Liver (tissue), 9 donors: Measurements from ENCODE around the gene IL20. TPM values are rescaled to one million over a fixed set of nuclear protein-coding genes. Genes with fewer than 3 reads are reported as not detected.

Experiments
- DNase-seq: peaks from one replicate; pipeline ENCODE4 v3.0.0-alpha.2; 2017; ENCODE audit warnings: low spot score
- H3K27ac ChIP-seq, 2 donors: one replicate each; pipeline ENCODE4 v1.7.0; 2013; ENCODE audit warnings: inconsistent platforms in 2 of 2, low read length in 2 of 2, control low read depth in 1 of 2, low read depth in 1 of 2, mild to moderate bottlenecking in 1 of 2
- H3K27me3 ChIP-seq, 4 donors: one replicate each; pipeline versions ENCODE4 v1.6.1 to v1.7.0; 2013; ENCODE audit warnings: low read length in 3 of 4, inconsistent platforms in 1 of 4, mild to moderate bottlenecking in 1 of 4, moderate library complexity in 1 of 4; ENCODE audit not compliant: control insufficient read depth in 4 of 4, insufficient read depth in 4 of 4
- H3K36me3 ChIP-seq, 4 donors: one replicate each; pipeline versions ENCODE4 v1.6.1 to v1.7.0; 2013; ENCODE audit warnings: low read length in 3 of 4, mild to moderate bottlenecking in 3 of 4, low read depth in 1 of 4, moderate library complexity in 1 of 4; ENCODE audit not compliant: control insufficient read depth in 4 of 4, insufficient read depth in 3 of 4
- H3K4me1 ChIP-seq, 4 donors: one replicate each; pipeline versions ENCODE4 v1.6.1 to v1.7.0; 2013; ENCODE audit warnings: low read length in 3 of 4, mild to moderate bottlenecking in 3 of 4, moderate library complexity in 1 of 4; ENCODE audit not compliant: control insufficient read depth in 4 of 4, insufficient read depth in 4 of 4
- H3K4me3 ChIP-seq, 3 donors: one replicate each; pipeline versions ENCODE4 v1.6.1 to v1.7.0; 2013; ENCODE audit warnings: low read length in 3 of 3, control low read depth in 1 of 3, low read depth in 1 of 3, mild to moderate bottlenecking in 1 of 3
- H3K9ac ChIP-seq, 2 donors: one replicate each; pipeline ENCODE4 v1.7.0; 2013; ENCODE audit warnings: low read length in 2 of 2, mild to moderate bottlenecking in 2 of 2, moderate library complexity in 2 of 2, control low read depth in 1 of 2, low read depth in 1 of 2
- H3K9me3 ChIP-seq, 4 donors: one replicate each; pipeline versions ENCODE4 v1.6.1 to v1.7.0; 2013; ENCODE audit warnings: low read length in 3 of 4; ENCODE audit not compliant: control insufficient read depth in 4 of 4
- EGR1 ChIP-seq, 2 donors: IDR thresholded peaks; 2 replicates each; pipeline ENCODE4 v1.6.1; 2016 to 2018; ENCODE audit warnings: antibody characterized with exemption in 2 of 2, low read depth in 2 of 2
- FOXA2 ChIP-seq: IDR thresholded peaks from 2 replicates; pipeline ENCODE4 v1.6.1; 2016; ENCODE audit warnings: antibody characterized with exemption
- HNF4A ChIP-seq, 2 donors: conservative IDR thresholded peaks; 2 replicates each; pipeline ENCODE4 v1.6.1; 2016; ENCODE audit warnings: antibody characterized with exemption in 2 of 2, mild to moderate bottlenecking in 2 of 2
- JUND ChIP-seq, 2 donors: IDR thresholded peaks; 2 replicates each; pipeline ENCODE4 v1.6.1; 2016; ENCODE audit warnings: antibody characterized with exemption in 2 of 2
- NR2F2 ChIP-seq: IDR thresholded peaks from 2 replicates; pipeline ENCODE4 v1.6.1; 2016; ENCODE audit warnings: antibody characterized with exemption
- RAD21 ChIP-seq, 2 donors: IDR thresholded peaks; 2 replicates each; pipeline ENCODE4 v1.6.1; 2016; ENCODE audit warnings: antibody characterized with exemption in 2 of 2, mild to moderate bottlenecking in 2 of 2
- RXRA ChIP-seq, 2 donors: IDR thresholded peaks; 2 replicates each; pipeline ENCODE4 v1.6.1; 2017 to 2018; ENCODE audit warnings: antibody characterized with exemption in 2 of 2, mild to moderate bottlenecking in 1 of 2
- SP1 ChIP-seq: IDR thresholded peaks from 2 replicates; pipeline ENCODE4 v1.6.1; 2018; ENCODE audit warnings: antibody characterized with exemption, mild to moderate bottlenecking
- TAF1 ChIP-seq: conservative IDR thresholded peaks from 2 replicates; pipeline ENCODE4 v1.6.1; 2016; ENCODE audit warnings: antibody characterized with exemption, mild to moderate bottlenecking
- WGBS: extraction: QIAGEN DNeasy Blood & Tissue Kit; methylation state at CpG from one replicate; pipeline ENCODE4 v1.1.7; 2013; 5-methylcytosine and 5-hydroxymethylcytosine counted together
- polyA plus RNA-seq, 2 donors: library from polyadenylated mRNA; stranded (reverse) in 1 of 2; unstranded in 1 of 2; fragments of 200-250 nt in 1 of 2; fragments of >200 nt in 1 of 2; fragmentation: Nextera tagmentation in 1 of 2; extraction: Ambion mirVana in 1 of 2; gene quantifications; one replicate each; pipeline versions ENCODE4 v1.2.1 to v1.2.3, GENCODE V29; 2013 to 2015
- total RNA-seq, 2 donors: library from RNA; depleted of rRNA; stranded (reverse); fragments of >200 nt; gene quantifications; one replicate each; pipeline ENCODE4 v1.2.3, GENCODE V29; 2014
- TF ChIP-seq, protein P1 (sequence below): fragments of 150-350 bp; IDR thresholded peaks from 2 replicates; pipeline ENCODE4 v1.5.1; 2017; ENCODE audit warnings: improper control_type of control experiment, low read depth, low read length; ENCODE audit not compliant: missing input control
- TF ChIP-seq, protein P2 (sequence below): IDR thresholded peaks from 2 replicates; pipeline ENCODE4 v1.6.1; 2016; ENCODE audit warnings: antibody characterized with exemption
- TF ChIP-seq, protein P3 (sequence below): IDR thresholded peaks from 2 replicates; pipeline ENCODE4 v1.6.1; 2016; ENCODE audit warnings: antibody characterized with exemption, mild to moderate bottlenecking
- TF ChIP-seq, protein P4 (sequence below): IDR thresholded peaks from 2 replicates; pipeline ENCODE4 v1.6.1; 2016; ENCODE audit warnings: antibody characterized with exemption
- donor health status: healthy.
- donor health status: healthy.
- donor health status: healthy.
- donor health status: healthy.
- donor health status: healthy.

Gene IL20
- total and polyA plus RNA-seq, 4 donors, result 0.17 TPM; not detected in 3

DNA sequence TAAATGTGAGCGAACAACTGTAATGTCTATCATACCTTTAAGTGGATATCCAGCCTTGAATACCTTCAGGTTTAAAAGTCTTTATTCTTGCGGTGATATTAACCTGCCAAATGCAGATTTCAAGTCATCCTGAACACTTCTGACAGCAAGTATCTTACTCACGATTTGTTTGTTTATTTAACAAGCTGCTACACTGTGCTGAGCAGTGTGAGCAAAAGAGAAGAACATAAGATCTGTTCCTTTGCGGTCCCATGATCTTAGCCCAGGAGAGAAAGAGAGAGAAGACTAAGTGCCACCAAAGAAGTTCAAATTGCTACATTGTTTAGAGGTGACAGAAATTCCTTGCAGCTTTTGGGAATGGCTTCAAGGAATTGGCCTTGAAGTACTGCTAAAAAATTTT lies 22.3 kb downstream of the IL20 start:
- no peak for TF ChIP-seq RAD21 (IDR thresholded peaks at IDR 0.05)
- TF ChIP-seq, protein P1, sequence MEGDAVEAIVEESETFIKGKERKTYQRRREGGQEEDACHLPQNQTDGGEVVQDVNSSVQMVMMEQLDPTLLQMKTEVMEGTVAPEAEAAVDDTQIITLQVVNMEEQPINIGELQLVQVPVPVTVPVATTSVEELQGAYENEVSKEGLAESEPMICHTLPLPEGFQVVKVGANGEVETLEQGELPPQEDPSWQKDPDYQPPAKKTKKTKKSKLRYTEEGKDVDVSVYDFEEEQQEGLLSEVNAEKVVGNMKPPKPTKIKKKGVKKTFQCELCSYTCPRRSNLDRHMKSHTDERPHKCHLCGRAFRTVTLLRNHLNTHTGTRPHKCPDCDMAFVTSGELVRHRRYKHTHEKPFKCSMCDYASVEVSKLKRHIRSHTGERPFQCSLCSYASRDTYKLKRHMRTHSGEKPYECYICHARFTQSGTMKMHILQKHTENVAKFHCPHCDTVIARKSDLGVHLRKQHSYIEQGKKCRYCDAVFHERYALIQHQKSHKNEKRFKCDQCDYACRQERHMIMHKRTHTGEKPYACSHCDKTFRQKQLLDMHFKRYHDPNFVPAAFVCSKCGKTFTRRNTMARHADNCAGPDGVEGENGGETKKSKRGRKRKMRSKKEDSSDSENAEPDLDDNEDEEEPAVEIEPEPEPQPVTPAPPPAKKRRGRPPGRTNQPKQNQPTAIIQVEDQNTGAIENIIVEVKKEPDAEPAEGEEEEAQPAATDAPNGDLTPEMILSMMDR, result no peak
- TF ChIP-seq NR2F2, result no peak
- TF ChIP-seq TAF1, result no peak
- TF ChIP-seq JUND (IDR thresholded peaks at IDR 0.05), result no peak
- no peak for TF ChIP-seq HNF4A (conservative IDR thresholded peaks at IDR 0.05)
- Histone ChIP-seq H3K4me3 (no peak overlapping the region), H3K9me3 (no peaks in the 10 kb centered on the region), H3K4me1 (peaks cover 4 to 12% (median 12%) of the 10 kb centered on the region in 4 donors), H3K27ac (no peak overlapping the region), H3K9ac (no peak overlapping the region), H3K36me3 (no peaks in the 10 kb centered on the region), H3K27me3 (no peaks in the 10 kb centered on the region)
- 80% methylated on average over 4 of the region's 4 CpGs for WGBS
- no peak for DNase-seq

DNA sequence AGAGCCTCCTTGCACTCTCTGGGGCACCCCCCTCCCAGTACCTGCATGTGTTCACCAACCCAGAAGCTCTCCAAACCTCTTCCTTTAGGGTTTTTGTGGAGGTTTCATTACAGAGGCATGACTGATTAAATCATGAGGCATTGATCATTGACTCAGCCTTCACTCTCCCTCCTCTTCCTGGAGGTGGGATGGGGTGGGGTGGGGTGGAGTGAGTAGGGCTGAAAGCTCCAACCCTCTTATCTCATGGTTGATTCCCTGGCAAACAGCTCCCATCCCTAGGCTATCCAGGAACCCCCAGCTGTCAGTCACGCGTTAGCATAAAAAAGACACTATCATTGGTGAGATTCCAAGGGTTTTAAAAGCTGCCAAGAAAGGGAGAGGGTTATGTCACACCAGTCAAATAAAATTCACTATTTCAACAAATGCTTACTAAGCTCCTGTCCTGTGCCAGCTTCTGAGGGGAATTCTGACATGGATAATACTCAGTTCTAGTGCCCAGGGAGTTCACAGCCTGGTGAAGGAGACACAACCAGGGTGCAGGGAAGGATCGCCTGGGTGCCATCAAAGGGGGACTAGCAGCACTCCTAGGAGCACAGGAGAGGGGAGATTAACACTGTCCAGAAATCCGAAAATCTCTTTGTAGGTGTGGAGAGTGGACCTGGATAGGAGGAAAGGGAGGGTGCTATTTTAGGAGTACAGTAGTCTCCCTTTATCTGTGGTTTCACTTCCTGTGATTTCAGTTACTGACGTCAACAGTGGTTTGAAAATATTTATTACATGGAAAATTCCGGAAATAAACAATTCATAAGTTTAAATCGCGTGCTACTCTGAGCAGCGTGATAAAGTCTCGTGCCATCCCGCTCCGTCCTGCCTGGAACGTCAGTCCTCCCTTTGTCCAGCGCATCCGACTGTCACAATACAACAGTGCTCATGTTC lies 25.0 kb downstream of the IL20 start:
- Histone ChIP-seq H3K4me1 (peaks cover 4 to 12% (median 12%) of the 10 kb centered on the region in 4 donors), H3K9me3 (no peaks in the 10 kb centered on the region), H3K27me3 (no peaks in the 10 kb centered on the region), H3K9ac (no peak overlapping the region), H3K4me3 (no peak overlapping the region), H3K36me3 (no peaks in the 10 kb centered on the region), H3K27ac (peak overlapping the region; percentile 38 to 77)
- no peak for DNase-seq
- TF ChIP-seq HNF4A (conservative IDR thresholded peaks at IDR 0.05) (peak in 1 of 2 donors; percentile 20), RXRA (IDR thresholded peaks at IDR 0.05) (peak in 1 of 2 donors; percentile 39), FOXA2 (no peak)
- TF ChIP-seq, protein P2, sequence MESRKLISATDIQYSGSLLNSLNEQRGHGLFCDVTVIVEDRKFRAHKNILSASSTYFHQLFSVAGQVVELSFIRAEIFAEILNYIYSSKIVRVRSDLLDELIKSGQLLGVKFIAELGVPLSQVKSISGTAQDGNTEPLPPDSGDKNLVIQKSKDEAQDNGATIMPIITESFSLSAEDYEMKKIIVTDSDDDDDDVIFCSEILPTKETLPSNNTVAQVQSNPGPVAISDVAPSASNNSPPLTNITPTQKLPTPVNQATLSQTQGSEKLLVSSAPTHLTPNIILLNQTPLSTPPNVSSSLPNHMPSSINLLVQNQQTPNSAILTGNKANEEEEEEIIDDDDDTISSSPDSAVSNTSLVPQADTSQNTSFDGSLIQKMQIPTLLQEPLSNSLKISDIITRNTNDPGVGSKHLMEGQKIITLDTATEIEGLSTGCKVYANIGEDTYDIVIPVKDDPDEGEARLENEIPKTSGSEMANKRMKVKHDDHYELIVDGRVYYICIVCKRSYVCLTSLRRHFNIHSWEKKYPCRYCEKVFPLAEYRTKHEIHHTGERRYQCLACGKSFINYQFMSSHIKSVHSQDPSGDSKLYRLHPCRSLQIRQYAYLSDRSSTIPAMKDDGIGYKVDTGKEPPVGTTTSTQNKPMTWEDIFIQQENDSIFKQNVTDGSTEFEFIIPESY, result peak; percentile 41
- 41% methylated on average over 15 of the region's 15 CpGs for WGBS

DNA sequence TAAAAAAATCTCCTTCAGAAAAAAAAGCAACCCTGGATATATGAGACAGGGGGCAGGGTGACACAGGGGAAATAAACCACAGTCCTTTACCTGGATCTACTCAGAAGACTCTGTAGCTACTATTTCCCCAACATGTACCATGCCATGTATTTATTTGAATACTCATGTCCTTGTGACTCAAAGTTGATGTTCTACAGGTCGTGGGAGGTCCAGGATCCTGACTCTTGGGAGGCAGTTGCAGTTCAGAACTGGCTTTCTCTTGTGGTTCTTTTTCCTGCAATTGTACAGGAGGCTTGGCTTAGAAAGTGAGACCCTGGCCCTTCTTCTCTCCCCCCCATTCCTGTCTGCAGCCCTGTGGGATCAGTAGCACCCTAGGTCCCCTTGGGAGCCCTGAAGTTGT lies 26.0 kb downstream of the IL20 start:
- DNase-seq, result no peak
- H3K36me3 ChIP-seq, result no peaks in the 10 kb centered on the region
- 67% methylated on average over 1 of the region's 1 CpG for WGBS
- TF ChIP-seq RXRA (IDR thresholded peaks at IDR 0.05) (no peak), HNF4A (conservative IDR thresholded peaks at IDR 0.05) (no peak), SP1 (no peak), NR2F2 (no peak), EGR1 (IDR thresholded peaks at IDR 0.05; ENCODE audit: low read depth in 2 of 2) (no peak)
- TF ChIP-seq, protein P1, result no peak
- TF ChIP-seq, protein P2, result no peak
- TF ChIP-seq, protein P3, sequence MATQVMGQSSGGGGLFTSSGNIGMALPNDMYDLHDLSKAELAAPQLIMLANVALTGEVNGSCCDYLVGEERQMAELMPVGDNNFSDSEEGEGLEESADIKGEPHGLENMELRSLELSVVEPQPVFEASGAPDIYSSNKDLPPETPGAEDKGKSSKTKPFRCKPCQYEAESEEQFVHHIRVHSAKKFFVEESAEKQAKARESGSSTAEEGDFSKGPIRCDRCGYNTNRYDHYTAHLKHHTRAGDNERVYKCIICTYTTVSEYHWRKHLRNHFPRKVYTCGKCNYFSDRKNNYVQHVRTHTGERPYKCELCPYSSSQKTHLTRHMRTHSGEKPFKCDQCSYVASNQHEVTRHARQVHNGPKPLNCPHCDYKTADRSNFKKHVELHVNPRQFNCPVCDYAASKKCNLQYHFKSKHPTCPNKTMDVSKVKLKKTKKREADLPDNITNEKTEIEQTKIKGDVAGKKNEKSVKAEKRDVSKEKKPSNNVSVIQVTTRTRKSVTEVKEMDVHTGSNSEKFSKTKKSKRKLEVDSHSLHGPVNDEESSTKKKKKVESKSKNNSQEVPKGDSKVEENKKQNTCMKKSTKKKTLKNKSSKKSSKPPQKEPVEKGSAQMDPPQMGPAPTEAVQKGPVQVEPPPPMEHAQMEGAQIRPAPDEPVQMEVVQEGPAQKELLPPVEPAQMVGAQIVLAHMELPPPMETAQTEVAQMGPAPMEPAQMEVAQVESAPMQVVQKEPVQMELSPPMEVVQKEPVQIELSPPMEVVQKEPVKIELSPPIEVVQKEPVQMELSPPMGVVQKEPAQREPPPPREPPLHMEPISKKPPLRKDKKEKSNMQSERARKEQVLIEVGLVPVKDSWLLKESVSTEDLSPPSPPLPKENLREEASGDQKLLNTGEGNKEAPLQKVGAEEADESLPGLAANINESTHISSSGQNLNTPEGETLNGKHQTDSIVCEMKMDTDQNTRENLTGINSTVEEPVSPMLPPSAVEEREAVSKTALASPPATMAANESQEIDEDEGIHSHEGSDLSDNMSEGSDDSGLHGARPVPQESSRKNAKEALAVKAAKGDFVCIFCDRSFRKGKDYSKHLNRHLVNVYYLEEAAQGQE, result no peak
- TF ChIP-seq, protein P4, sequence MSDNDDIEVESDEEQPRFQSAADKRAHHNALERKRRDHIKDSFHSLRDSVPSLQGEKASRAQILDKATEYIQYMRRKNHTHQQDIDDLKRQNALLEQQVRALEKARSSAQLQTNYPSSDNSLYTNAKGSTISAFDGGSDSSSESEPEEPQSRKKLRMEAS, result no peak

More for the DNA sequence above, 26.0 kb downstream of the IL20 start:
- Histone ChIP-seq H3K4me1 (peaks cover 4 to 17% (median 12%) of the 10 kb centered on the region in 4 donors), H3K9me3 (no peaks in the 10 kb centered on the region), H3K4me3 (no peak overlapping the region), H3K27me3 (no peaks in the 10 kb centered on the region), H3K27ac (no peak overlapping the region), H3K9ac (no peak overlapping the region)
